Measurements from ENCODE around the gene RUNDC1.

RUNDC1 gene

GRCh38 chr17:43019418-43019817 lies 39.1 kb downstream of the RUNDC1 start:
- H3K9me3 ChIP-seq (ENCODE audit: control insufficient read depth, low read length), result no peaks in the 10 kb centered on the region
- H3K27me3 ChIP-seq (ENCODE audit: control insufficient read depth, insufficient read depth, low read length, poor library complexity, severe bottlenecking), result no peaks in the 10 kb centered on the region
- peaks cover 5% of the 10 kb centered on the region for H3K36me3 ChIP-seq (ENCODE audit: control insufficient read depth, insufficient read depth, low read length)
- no peak overlapping the region for H3K27ac ChIP-seq (ENCODE audit: insufficient read depth, low read depth, low read length, poor library complexity, severe bottlenecking)
- 77 to 82% methylated on average over 7 of the region's 7 CpGs for WGBS, 2 experiments
- no peak overlapping the region for H3K4me3 ChIP-seq (ENCODE audit: insufficient read depth, low read depth, low read length)
- peaks cover 41% of the 10 kb centered on the region for H3K4me1 ChIP-seq (ENCODE audit: control insufficient read depth, insufficient read depth, low read length)

GRCh38 chr17:43020030-43020621 lies 39.8 kb downstream of the RUNDC1 start:
- Histone ChIP-seq H3K4me3 (ENCODE audit: insufficient read depth, low read depth, low read length) (no peak overlapping the region), H3K9me3 (ENCODE audit: control insufficient read depth, low read length) (no peaks in the 10 kb centered on the region), H3K27me3 (ENCODE audit: control insufficient read depth, insufficient read depth, low read length, poor library complexity, severe bottlenecking) (no peaks in the 10 kb centered on the region), H3K27ac (ENCODE audit: insufficient read depth, low read depth, low read length, poor library complexity, severe bottlenecking) (no peak overlapping the region), H3K36me3 (ENCODE audit: control insufficient read depth, insufficient read depth, low read length) (peaks cover 5% of the 10 kb centered on the region), H3K4me1 (ENCODE audit: control insufficient read depth, insufficient read depth, low read length) (peaks cover 37% of the 10 kb centered on the region)
- 82 to 86% methylated on average over 6 of the region's 6 CpGs for WGBS, 2 experiments

- H3K27ac ChIP-seq (ENCODE audit: insufficient read depth, low read depth, low read length, poor library complexity, severe bottlenecking), result peak overlapping the region; percentile 50
Measured at GRCh38 chr17:43020789-43021740, 40.7 kb downstream of the RUNDC1 start.

GRCh38 chr17:43021741-43022512 lies 41.6 kb downstream of the RUNDC1 start, which contains the start of gene VAT1:
TSS of gene VAT1 (minus strand) at chr17:43022385. CDS start at chr17:43022322, 63 bp downstream.
- peak within 1 kb of the TSS; percentile 97 for H3K4me3 ChIP-seq (ENCODE audit: insufficient read depth, low read depth, low read length)
- no peaks in the 10 kb centered on the region for H3K9me3 ChIP-seq (ENCODE audit: control insufficient read depth, low read length)
- H3K36me3 ChIP-seq (ENCODE audit: control insufficient read depth, insufficient read depth, low read length), result peaks cover 5% of the 10 kb centered on the region
- H3K27me3 ChIP-seq (ENCODE audit: control insufficient read depth, insufficient read depth, low read length, poor library complexity, severe bottlenecking), result no peaks in the 10 kb centered on the region
- peaks cover 34% of the 10 kb centered on the region for H3K4me1 ChIP-seq (ENCODE audit: control insufficient read depth, insufficient read depth, low read length)
- peak within 1 kb of the TSS; percentile 81 for H3K27ac ChIP-seq (ENCODE audit: insufficient read depth, low read depth, low read length, poor library complexity, severe bottlenecking)
- WGBS, 2 experiments, result 0% methylated on average over 78 to 80 of the region's 80 CpGs

More at GRCh38 chr17:43020789-43021740, 40.7 kb downstream of the RUNDC1 start:
- H3K27me3 ChIP-seq (ENCODE audit: control insufficient read depth, insufficient read depth, low read length, poor library complexity, severe bottlenecking), result no peaks in the 10 kb centered on the region
- H3K9me3 ChIP-seq (ENCODE audit: control insufficient read depth, low read length), result no peaks in the 10 kb centered on the region
- H3K36me3 ChIP-seq (ENCODE audit: control insufficient read depth, insufficient read depth, low read length), result peaks cover 5% of the 10 kb centered on the region
- H3K4me1 ChIP-seq (ENCODE audit: control insufficient read depth, insufficient read depth, low read length), result peaks cover 33% of the 10 kb centered on the region
- peak overlapping the region; percentile 97 for H3K4me3 ChIP-seq (ENCODE audit: insufficient read depth, low read depth, low read length)
- 7 to 15% methylated on average over 26 to 36 of the region's 40 CpGs for WGBS, 2 experiments

GRCh38 chr17:43024407-43025289 lies 44.3 kb downstream of the RUNDC1 start, which contains the start of gene RND2:
TSS of gene RND2 (plus strand) at chr17:43025231. CDS start at chr17:43025348, 117 bp downstream.
- 0 to 1% methylated on average over 51 to 61 of the region's 61 CpGs for WGBS, 2 experiments
- H3K9me3 ChIP-seq (ENCODE audit: control insufficient read depth, low read length), result no peaks in the 10 kb centered on the region
- H3K27me3 ChIP-seq (ENCODE audit: control insufficient read depth, insufficient read depth, low read length, poor library complexity, severe bottlenecking), result no peaks in the 10 kb centered on the region
- peaks cover 25% of the 10 kb centered on the region for H3K4me1 ChIP-seq (ENCODE audit: control insufficient read depth, insufficient read depth, low read length)
- H3K4me3 ChIP-seq (ENCODE audit: insufficient read depth, low read depth, low read length), result peak within 1 kb of the TSS; percentile 53
- H3K36me3 ChIP-seq (ENCODE audit: control insufficient read depth, insufficient read depth, low read length), result peaks cover 7% of the 10 kb centered on the region
- peak within 1 kb of the TSS; percentile 94 for H3K27ac ChIP-seq (ENCODE audit: insufficient read depth, low read depth, low read length, poor library complexity, severe bottlenecking)

GRCh38 chr17:43025290-43025657 lies 44.9 kb downstream of the RUNDC1 start:
- peaks cover 19% of the 10 kb centered on the region for H3K4me1 ChIP-seq (ENCODE audit: control insufficient read depth, insufficient read depth, low read length)
- 1% methylated on average over 27 of the region's 27 CpGs for WGBS, 2 experiments
- no peaks in the 10 kb centered on the region for H3K27me3 ChIP-seq (ENCODE audit: control insufficient read depth, insufficient read depth, low read length, poor library complexity, severe bottlenecking)
- H3K4me3 ChIP-seq (ENCODE audit: insufficient read depth, low read depth, low read length), result peak overlapping the region; percentile 53
- peak overlapping the region; percentile 1 for H3K27ac ChIP-seq (ENCODE audit: insufficient read depth, low read depth, low read length, poor library complexity, severe bottlenecking)
- peaks cover 7% of the 10 kb centered on the region for H3K36me3 ChIP-seq (ENCODE audit: control insufficient read depth, insufficient read depth, low read length)
- no peaks in the 10 kb centered on the region for H3K9me3 ChIP-seq (ENCODE audit: control insufficient read depth, low read length)

- Histone ChIP-seq H3K36me3 (ENCODE audit: control insufficient read depth, insufficient read depth, low read length) (peaks cover 7% of the 10 kb centered on the region), H3K27ac (ENCODE audit: insufficient read depth, low read depth, low read length, poor library complexity, severe bottlenecking) (no peak overlapping the region), H3K4me1 (ENCODE audit: control insufficient read depth, insufficient read depth, low read length) (peaks cover 16% of the 10 kb centered on the region), H3K27me3 (ENCODE audit: control insufficient read depth, insufficient read depth, low read length, poor library complexity, severe bottlenecking) (no peaks in the 10 kb centered on the region), H3K4me3 (ENCODE audit: insufficient read depth, low read depth, low read length) (peak overlapping the region; percentile 53), H3K9me3 (ENCODE audit: control insufficient read depth, low read length) (no peaks in the 10 kb centered on the region)
- WGBS, 2 experiments, result 64 to 65% methylated on average over 16 of the region's 16 CpGs
Measured at GRCh38 chr17:43025766-43026537, 45.6 kb downstream of the RUNDC1 start.

GRCh38 chr17:43026595-43026994 lies 46.2 kb downstream of the RUNDC1 start:
- 93 to 95% methylated on average over 5 of the region's 5 CpGs for WGBS, 2 experiments
- Histone ChIP-seq H3K4me3 (ENCODE audit: insufficient read depth, low read depth, low read length) (no peak overlapping the region), H3K36me3 (ENCODE audit: control insufficient read depth, insufficient read depth, low read length) (peaks cover 7% of the 10 kb centered on the region), H3K27me3 (ENCODE audit: control insufficient read depth, insufficient read depth, low read length, poor library complexity, severe bottlenecking) (no peaks in the 10 kb centered on the region), H3K9me3 (ENCODE audit: control insufficient read depth, low read length) (no peaks in the 10 kb centered on the region), H3K27ac (ENCODE audit: insufficient read depth, low read depth, low read length, poor library complexity, severe bottlenecking) (no peak overlapping the region), H3K4me1 (ENCODE audit: control insufficient read depth, insufficient read depth, low read length) (peaks cover 16% of the 10 kb centered on the region)
